Activated T-cell treated with anti-CD3 and anti-CD28 coated beads, Interleukin-2, amount 50 U/mL, for 4 hours (primary cell): ENCODE measurements around the gene NACAD. TPM values are rescaled to one million over a fixed set of nuclear protein-coding genes. Genes with fewer than 3 reads are reported as not detected.
"Not testable (repeated sequence)": the region's sequence is repeated elsewhere in the genome, so short reads cannot be mapped to it uniquely, and the experiment has no call there.

Experiments
- ATAC-seq, 2 donors: fragments of 200-7000 bp; cut with Tn5 transposase; one replicate each; pipeline ENCODE4 v1.10.0; 2021
- DNase-seq: peaks from one replicate; pipeline ENCODE4 v3.0.0-alpha.2; 2020
- H3K27me3 Mint-ChIP-seq: one replicate; pipeline ENCODE4 v1.8.0; 2021; ENCODE audit warnings: low read depth, mixed read lengths
- H3K36me3 Mint-ChIP-seq: one replicate; pipeline ENCODE4 v1.8.0; 2022; ENCODE audit warnings: mixed read lengths; ENCODE audit not compliant: insufficient read depth
- H3K4me1 Mint-ChIP-seq: one replicate; pipeline ENCODE4 v1.8.0; 2021; ENCODE audit warnings: low read depth, mixed read lengths
- H3K4me3 Mint-ChIP-seq: one replicate; pipeline ENCODE4 v1.8.0; 2021; ENCODE audit warnings: mild to moderate bottlenecking, moderate library complexity, mixed read lengths
- H3K9me3 Mint-ChIP-seq: one replicate; pipeline ENCODE4 v1.8.0; 2021; ENCODE audit warnings: mixed read lengths
- total RNA-seq, 3 donors: library from RNA; stranded (reverse); gene quantifications; one replicate each; pipeline ENCODE4 v1.2.1, GENCODE V29; 2021

The NACAD gene
- total RNA-seq, 3 donors from 2014 or later: 0.14 to 0.66 (median 0.37) TPM

DNA sequence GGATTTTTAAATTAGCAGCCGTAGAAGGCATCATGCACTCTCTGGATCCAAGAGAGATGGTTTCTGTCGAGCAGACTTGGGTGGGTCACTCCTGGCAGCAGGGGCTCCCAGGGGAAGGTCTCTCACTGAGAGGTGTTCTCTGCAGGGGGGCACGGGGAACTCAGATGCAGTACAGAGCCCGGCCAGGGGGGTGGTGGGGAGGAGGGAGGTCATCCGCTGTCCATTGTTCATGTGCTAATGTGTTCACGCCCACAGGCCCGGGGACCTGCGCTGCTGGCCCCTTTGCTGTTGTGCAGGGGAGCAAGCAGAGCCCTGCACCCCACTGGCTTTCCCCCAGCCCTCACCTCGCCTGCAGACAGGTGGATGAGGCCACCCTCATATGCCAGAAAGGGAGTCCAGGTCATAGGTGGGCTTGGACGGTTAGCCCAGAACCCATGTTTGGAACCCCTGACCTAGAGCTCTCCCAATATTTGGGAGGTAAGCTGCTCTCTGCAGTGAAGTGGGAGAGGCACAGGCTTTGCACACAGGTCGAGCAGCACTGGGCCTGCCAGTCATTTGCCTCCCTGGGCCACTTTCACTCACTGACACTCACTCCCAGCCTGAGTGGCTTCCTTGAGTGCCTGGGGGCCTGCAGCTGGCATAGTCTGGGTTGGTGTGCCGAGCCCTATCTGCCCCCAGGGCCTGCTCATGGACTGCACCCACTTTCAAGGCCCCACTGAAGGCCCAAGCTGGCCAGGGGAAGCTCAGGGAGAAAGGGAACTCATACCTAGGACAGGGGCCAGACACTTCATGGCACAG lies 35.3 kb upstream of the NACAD start:
- no peak for DNase-seq
- peaks cover 18% of the 10 kb centered on the region for H3K4me1 Mint-ChIP-seq
- H3K9me3 Mint-ChIP-seq: no peaks in the 10 kb centered on the region
- H3K4me3 Mint-ChIP-seq: no peak overlapping the region
- H3K27me3 Mint-ChIP-seq: no peaks in the 10 kb centered on the region
- ATAC-seq: no peak
- no peaks in the 10 kb centered on the region for H3K36me3 Mint-ChIP-seq

DNA sequence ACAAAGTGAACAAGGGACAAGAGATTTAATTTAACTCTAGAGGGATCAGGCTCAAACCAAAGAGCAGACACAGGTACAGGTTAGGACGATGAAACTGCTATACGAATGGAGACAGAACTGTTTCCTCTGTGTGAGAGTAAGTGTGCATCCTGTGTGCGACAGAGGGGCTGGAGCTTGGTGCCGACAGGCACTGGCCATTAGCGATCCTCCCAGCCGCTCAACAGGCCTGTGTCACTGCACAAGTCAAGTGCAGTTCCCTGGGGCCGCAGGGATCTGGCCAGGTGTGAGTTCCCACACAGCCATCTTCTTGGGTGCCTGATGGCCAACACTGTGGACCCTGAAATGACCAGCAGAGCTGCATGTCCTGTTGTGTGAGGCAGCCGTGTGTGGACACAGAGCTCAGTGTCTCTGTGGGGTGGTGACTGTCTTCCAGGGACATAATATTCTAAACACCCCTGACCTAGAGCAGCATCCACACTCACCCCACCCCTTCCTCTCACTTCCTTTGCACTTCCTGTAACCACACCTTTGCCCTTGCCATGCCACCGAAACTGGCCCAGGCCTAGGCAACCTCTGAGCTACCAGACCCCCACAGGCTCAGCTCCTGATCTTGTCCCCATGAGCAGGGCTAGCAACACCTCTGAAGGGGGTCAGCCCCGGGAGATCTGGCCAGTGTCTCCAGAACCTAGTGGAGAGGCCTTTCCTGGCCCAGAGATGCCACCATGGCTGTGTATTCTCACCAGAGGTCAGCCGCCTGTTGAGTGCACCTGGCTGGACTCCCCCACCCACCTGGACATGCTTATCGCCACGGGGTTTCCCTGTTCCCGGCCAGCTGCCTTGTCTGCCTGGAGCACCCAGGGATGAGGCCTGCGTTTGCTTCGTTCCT lies 34.4 kb upstream of the NACAD start:
- Mint-ChIP-seq H3K36me3 (no peaks in the 10 kb centered on the region), H3K4me3 (peak overlapping the region; percentile 29), H3K9me3 (no peaks in the 10 kb centered on the region), H3K4me1 (peaks cover 18% of the 10 kb centered on the region), H3K27me3 (no peaks in the 10 kb centered on the region)
- DNase-seq (no peak), ATAC-seq (peak; percentile 32)

- peaks cover 18% of the 10 kb centered on the region for H3K4me1 Mint-ChIP-seq
- H3K9me3 Mint-ChIP-seq: no peaks in the 10 kb centered on the region
- no peak for ATAC-seq
- H3K27me3 Mint-ChIP-seq: peaks cover 2% of the 10 kb centered on the region
- no peak for DNase-seq
- no peaks in the 10 kb centered on the region for H3K36me3 Mint-ChIP-seq
- H3K4me3 Mint-ChIP-seq: no peak overlapping the region
These were observed 30.8 kb upstream of the NACAD start for GRCh38 chr7:45119550-45119949.

- no peak for DNase-seq
- ATAC-seq: no peak
- Mint-ChIP-seq H3K4me1 (peaks cover 17% of the 10 kb centered on the region), H3K27me3 (peaks cover 4% of the 10 kb centered on the region), H3K4me3 (no peak overlapping the region), H3K9me3 (no peaks in the 10 kb centered on the region), H3K36me3 (no peaks in the 10 kb centered on the region)
These were observed 30.1 kb upstream of the NACAD start for GRCh38 chr7:45118889-45119331.

DNA sequence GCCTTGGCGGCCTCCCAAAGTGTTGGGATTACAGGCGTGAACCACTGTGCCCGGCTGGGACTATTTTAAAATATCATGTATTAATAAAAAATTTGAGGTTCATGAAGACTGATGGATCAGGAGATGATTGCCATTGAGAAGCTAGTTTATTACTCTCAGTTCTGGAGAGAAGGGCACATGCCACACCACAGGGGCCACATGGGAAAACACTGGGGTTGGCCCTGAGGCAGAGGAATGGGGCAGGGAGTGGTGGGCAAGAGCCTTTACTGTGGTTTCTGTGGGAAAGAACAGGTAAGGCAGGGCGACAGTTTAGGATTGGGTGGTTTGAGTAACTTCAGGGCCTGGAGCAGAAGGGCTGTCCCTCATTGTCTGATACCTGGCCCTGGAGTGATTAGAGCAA lies 29.5 kb upstream of the NACAD start:
- Mint-ChIP-seq H3K36me3 (no peaks in the 10 kb centered on the region), H3K27me3 (peaks cover 4% of the 10 kb centered on the region), H3K4me3 (no peak overlapping the region), H3K4me1 (peaks cover 11% of the 10 kb centered on the region), H3K9me3 (no peaks in the 10 kb centered on the region)
- DNase-seq (no peak), ATAC-seq (no peak)

DNA sequence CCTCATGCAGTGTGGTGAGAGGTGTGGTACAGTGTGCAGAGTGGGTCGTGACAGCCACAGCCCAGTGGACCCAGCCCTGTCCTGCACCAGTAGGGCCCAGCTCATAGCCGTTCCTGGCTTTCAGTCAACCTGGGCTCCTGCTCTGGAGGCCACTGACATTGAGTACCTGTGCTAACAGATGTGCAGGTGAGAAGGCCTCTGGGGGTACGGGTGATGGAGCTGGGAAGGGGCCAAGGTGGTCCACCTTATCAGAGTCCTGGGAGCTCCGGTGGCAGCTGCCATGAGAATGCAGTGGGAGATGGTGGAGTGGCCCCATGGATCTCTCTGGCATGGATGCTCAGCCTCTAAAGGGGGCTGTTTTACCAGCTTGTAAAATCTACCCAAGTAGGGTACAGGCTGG lies 28.8 kb upstream of the NACAD start:
- Mint-ChIP-seq H3K36me3 (no peaks in the 10 kb centered on the region), H3K27me3 (peaks cover 4% of the 10 kb centered on the region), H3K4me3 (no peak overlapping the region), H3K4me1 (peaks cover 6% of the 10 kb centered on the region), H3K9me3 (no peaks in the 10 kb centered on the region)
- no peak for ATAC-seq
- no peak for DNase-seq

GRCh38 chr7:45116048-45116447 lies 27.3 kb upstream of the NACAD start:
- Mint-ChIP-seq H3K9me3 (no peaks in the 10 kb centered on the region), H3K4me3 (no peak overlapping the region), H3K36me3 (peaks cover 3% of the 10 kb centered on the region), H3K27me3 (peaks cover 4% of the 10 kb centered on the region), H3K4me1 (peaks cover 12% of the 10 kb centered on the region)
- DNase-seq: no peak
- no peak for ATAC-seq

DNA sequence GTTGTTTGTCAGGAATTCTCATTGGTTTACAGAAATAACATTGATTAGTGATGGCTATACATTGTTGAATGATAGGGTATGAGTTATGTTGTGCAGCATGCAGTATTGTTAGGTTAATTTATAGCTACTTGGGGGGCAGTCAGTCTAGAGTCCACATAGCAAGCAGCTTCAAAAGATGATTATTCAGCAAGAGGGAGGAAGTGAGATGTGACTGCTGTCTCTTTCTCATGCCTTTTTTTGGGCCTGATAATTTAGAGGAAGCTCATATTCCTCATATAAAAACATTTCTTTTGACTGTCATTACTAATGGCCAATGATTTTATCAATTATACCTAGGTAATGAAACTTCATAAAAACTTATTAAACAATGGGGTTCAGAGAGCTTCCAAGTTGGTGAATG lies 26.2 kb upstream of the NACAD start:
- Mint-ChIP-seq H3K4me1 (peaks cover 17% of the 10 kb centered on the region), H3K27me3 (peaks cover 4% of the 10 kb centered on the region), H3K4me3 (no peak overlapping the region), H3K36me3 (peaks cover 6% of the 10 kb centered on the region), H3K9me3 (no peaks in the 10 kb centered on the region)
- ATAC-seq: no peak
- no peak for DNase-seq

DNA sequence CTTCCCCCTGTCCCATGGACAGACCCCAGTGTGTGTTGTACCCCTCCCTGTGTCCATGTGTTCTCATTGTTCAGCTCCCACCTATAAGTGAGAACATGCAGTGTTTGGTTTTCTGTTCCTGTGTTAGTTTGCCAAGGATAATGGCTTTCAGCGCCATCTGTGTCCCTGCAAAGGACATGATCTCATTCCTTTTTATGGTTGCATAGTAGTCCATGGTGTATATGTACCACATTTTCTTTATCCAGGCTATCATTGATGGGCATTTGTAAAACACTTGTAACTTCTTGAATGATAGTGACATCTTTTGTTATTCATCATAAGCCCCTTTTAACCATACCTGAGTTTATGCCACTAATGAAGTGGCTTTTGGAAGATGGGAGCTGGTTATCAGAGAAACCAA lies 25.5 kb upstream of the NACAD start:
- not testable (repeated sequence) for DNase-seq, H3K27me3 Mint-ChIP-seq, H3K9me3 Mint-ChIP-seq, H3K36me3 Mint-ChIP-seq, ATAC-seq, H3K4me3 Mint-ChIP-seq
- peaks cover 19% of the 10 kb centered on the region for H3K4me1 Mint-ChIP-seq

- Mint-ChIP-seq H3K27me3 (peaks cover 4% of the 10 kb centered on the region), H3K4me3 (peak overlapping the region; percentile 59), H3K4me1 (peaks cover 31% of the 10 kb centered on the region), H3K9me3 (no peaks in the 10 kb centered on the region), H3K36me3 (peaks cover 18% of the 10 kb centered on the region)
- no peak for DNase-seq
- ATAC-seq: no peak
These were observed 23.9 kb upstream of the NACAD start for GRCh38 chr7:45112648-45113047.

GRCh38 chr7:45111298-45112223 lies 22.8 kb upstream of the NACAD start, which contains the start of gene TBRG4:
Gene TBRG4, minus strand, starts transcription at chr7:45111697. Its CDS starts 2,460 bp downstream, at chr7:45109237.
- Mint-ChIP-seq H3K27me3 (peaks cover 2% of the 10 kb centered on the region), H3K4me3 (peak within 1 kb of the TSS; percentile 96), H3K9me3 (no peaks in the 10 kb centered on the region), H3K36me3 (peaks cover 23% of the 10 kb centered on the region), H3K4me1 (peaks cover 39% of the 10 kb centered on the region)
- DNase-seq (peak; percentile 92), ATAC-seq (peak; percentile 95 to 96)

- Mint-ChIP-seq H3K4me1 (peaks cover 42% of the 10 kb centered on the region), H3K27me3 (no peaks in the 10 kb centered on the region), H3K9me3 (no peaks in the 10 kb centered on the region), H3K36me3 (peaks cover 25% of the 10 kb centered on the region), H3K4me3 (peak overlapping the region; percentile 54)
- DNase-seq (no peak), ATAC-seq (no peak)
These were observed 20.1 kb upstream of the NACAD start for GRCh38 chr7:45108863-45109262.

DNA sequence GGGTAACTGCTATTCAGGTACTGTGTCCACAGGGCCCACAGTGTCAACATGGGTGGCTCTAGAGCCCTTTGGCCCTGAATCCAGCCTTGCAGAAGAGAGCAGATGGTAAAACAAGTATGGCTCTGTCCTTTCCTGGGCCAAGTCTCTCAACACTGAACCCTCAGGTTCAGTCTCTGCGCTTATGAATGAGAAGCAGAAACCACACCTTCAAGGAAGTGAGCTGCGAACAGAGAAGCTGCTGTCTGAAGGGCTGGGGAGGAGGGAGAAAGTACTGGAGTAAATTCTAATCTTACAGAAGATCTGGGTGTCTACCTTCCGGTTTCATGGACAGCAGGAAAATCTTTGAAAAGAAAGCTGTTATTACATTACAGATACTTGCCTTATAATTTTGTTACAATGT lies 18.6 kb upstream of the NACAD start:
- Mint-ChIP-seq H3K9me3 (no peaks in the 10 kb centered on the region), H3K27me3 (no peaks in the 10 kb centered on the region), H3K4me3 (peak overlapping the region; percentile 69), H3K4me1 (peaks cover 38% of the 10 kb centered on the region), H3K36me3 (peaks cover 29% of the 10 kb centered on the region)
- no peak for ATAC-seq
- no peak for DNase-seq

- Mint-ChIP-seq H3K4me1 (peaks cover 33% of the 10 kb centered on the region), H3K9me3 (no peaks in the 10 kb centered on the region), H3K4me3 (no peak overlapping the region), H3K27me3 (no peaks in the 10 kb centered on the region), H3K36me3 (peaks cover 32% of the 10 kb centered on the region)
- no peak for ATAC-seq
- no peak for DNase-seq
These were observed 18.1 kb upstream of the NACAD start for GRCh38 chr7:45106820-45107219.
